ENCODE measurements around the gene ADAMTSL1.

DNA sequence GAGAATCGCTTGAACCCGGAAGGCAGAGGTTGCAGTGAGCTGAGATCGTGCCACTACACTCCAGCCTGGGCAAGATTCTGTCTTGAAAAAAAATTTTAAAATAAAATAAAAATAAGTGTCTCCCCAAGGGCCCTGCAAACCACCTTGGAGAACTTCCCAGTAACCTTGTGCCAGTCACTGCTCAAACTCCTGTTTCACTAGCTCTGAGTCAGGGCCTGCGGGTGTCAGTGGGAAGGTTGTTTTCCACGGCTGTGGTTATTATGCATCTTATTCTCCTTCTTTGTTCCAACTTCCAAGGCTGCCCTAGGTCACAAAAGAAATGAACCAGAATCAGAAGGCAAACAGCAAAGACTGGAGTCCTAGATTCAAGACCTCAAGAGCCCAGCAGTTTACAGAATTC, 246.7 kb downstream of the ADAMTSL1 start:
- TF ChIP-seq, protein P1, sequence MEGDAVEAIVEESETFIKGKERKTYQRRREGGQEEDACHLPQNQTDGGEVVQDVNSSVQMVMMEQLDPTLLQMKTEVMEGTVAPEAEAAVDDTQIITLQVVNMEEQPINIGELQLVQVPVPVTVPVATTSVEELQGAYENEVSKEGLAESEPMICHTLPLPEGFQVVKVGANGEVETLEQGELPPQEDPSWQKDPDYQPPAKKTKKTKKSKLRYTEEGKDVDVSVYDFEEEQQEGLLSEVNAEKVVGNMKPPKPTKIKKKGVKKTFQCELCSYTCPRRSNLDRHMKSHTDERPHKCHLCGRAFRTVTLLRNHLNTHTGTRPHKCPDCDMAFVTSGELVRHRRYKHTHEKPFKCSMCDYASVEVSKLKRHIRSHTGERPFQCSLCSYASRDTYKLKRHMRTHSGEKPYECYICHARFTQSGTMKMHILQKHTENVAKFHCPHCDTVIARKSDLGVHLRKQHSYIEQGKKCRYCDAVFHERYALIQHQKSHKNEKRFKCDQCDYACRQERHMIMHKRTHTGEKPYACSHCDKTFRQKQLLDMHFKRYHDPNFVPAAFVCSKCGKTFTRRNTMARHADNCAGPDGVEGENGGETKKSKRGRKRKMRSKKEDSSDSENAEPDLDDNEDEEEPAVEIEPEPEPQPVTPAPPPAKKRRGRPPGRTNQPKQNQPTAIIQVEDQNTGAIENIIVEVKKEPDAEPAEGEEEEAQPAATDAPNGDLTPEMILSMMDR (IDR thresholded peaks at IDR 0.05; ENCODE audit: insufficient read depth, low read length) = no peak
- no peak for TF ChIP-seq POLR2AphosphoS5 (IDR thresholded peaks at IDR 0.05; ENCODE audit: low read depth)
- TF ChIP-seq, protein P2, sequence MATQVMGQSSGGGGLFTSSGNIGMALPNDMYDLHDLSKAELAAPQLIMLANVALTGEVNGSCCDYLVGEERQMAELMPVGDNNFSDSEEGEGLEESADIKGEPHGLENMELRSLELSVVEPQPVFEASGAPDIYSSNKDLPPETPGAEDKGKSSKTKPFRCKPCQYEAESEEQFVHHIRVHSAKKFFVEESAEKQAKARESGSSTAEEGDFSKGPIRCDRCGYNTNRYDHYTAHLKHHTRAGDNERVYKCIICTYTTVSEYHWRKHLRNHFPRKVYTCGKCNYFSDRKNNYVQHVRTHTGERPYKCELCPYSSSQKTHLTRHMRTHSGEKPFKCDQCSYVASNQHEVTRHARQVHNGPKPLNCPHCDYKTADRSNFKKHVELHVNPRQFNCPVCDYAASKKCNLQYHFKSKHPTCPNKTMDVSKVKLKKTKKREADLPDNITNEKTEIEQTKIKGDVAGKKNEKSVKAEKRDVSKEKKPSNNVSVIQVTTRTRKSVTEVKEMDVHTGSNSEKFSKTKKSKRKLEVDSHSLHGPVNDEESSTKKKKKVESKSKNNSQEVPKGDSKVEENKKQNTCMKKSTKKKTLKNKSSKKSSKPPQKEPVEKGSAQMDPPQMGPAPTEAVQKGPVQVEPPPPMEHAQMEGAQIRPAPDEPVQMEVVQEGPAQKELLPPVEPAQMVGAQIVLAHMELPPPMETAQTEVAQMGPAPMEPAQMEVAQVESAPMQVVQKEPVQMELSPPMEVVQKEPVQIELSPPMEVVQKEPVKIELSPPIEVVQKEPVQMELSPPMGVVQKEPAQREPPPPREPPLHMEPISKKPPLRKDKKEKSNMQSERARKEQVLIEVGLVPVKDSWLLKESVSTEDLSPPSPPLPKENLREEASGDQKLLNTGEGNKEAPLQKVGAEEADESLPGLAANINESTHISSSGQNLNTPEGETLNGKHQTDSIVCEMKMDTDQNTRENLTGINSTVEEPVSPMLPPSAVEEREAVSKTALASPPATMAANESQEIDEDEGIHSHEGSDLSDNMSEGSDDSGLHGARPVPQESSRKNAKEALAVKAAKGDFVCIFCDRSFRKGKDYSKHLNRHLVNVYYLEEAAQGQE (IDR thresholded peaks at IDR 0.05; ENCODE audit: insufficient replicate concordance, low read depth) = no peak
- TF ChIP-seq SPI1 (IDR thresholded peaks at IDR 0.05; ENCODE audit: borderline replicate concordance, low read depth) = no peak
- TF ChIP-seq GABPA (IDR thresholded peaks at IDR 0.05; ENCODE audit: low read depth) = no peak

All from HL-60 (cell line).